SJCRH30 (cell line): ENCODE measurements around the gene OR6P1. TPM values are rescaled to one million over a fixed set of nuclear protein-coding genes. Genes with fewer than 3 reads are reported as not detected.
A peak's percentile ranks its signal among the peaks of the same experiment; 100 is the strongest.

Source experiments
- DNase-seq, 2 experiments: peaks; one replicate each; pipeline ENCODE4 v3.0.0-alpha.2; 2015 to 2020
- H3K27ac ChIP-seq: fragments of 250-450 bp; sonication (Bioruptor Pico); 2 replicates; pipeline ENCODE4 v1.5.1; 2020; ENCODE audit warnings: mild to moderate bottlenecking, moderate library complexity
- H3K27me3 ChIP-seq: fragments of 250-450 bp; sonication (Bioruptor Pico); 2 replicates; pipeline ENCODE4 v1.5.1; 2020; ENCODE audit warnings: mild to moderate bottlenecking, moderate library complexity
- H3K36me3 ChIP-seq: fragments of 250-450 bp; sonication (Bioruptor Pico); 2 replicates; pipeline ENCODE4 v1.5.1; 2020; ENCODE audit warnings: mild to moderate bottlenecking, moderate library complexity
- H3K4me1 ChIP-seq: fragments of 250-450 bp; sonication (Bioruptor Pico); 2 replicates; pipeline ENCODE4 v1.5.1; 2020; ENCODE audit warnings: mild to moderate bottlenecking, moderate library complexity
- H3K4me3 ChIP-seq: fragments of 250-450 bp; sonication (Bioruptor Pico); 2 replicates; pipeline ENCODE4 v1.5.1; 2020; ENCODE audit warnings: mild to moderate bottlenecking, moderate library complexity
- H3K9me3 ChIP-seq: fragments of 250-450 bp; sonication (Bioruptor Pico); replicated peaks from 2 replicates; pipeline ENCODE4 v1.5.1; 2020; ENCODE audit warnings: mild to moderate bottlenecking, moderate library complexity
- total RNA-seq: library from RNA; depleted of rRNA; stranded (reverse); fragments of >200 nt; shearing (Covaris generic); gene quantifications from 2 replicates; pipeline ENCODE4 v1.2.3, GENCODE V29; 2014; rRNA removed

The OR6P1 gene
- total RNA-seq, 1 experiment from 2014 or later: not detected

- Histone ChIP-seq H3K4me3 (no peak overlapping the region), H3K9me3 (no peaks in the 10 kb centered on the region), H3K27ac (no peak overlapping the region), H3K36me3 (no peaks in the 10 kb centered on the region), H3K4me1 (no peaks in the 10 kb centered on the region), H3K27me3 (no peaks in the 10 kb centered on the region)
- DNase-seq: no peak
These were observed 22.8 kb downstream of the OR6P1 start for GRCh38 chr1:158547533-158547932.

DNA sequence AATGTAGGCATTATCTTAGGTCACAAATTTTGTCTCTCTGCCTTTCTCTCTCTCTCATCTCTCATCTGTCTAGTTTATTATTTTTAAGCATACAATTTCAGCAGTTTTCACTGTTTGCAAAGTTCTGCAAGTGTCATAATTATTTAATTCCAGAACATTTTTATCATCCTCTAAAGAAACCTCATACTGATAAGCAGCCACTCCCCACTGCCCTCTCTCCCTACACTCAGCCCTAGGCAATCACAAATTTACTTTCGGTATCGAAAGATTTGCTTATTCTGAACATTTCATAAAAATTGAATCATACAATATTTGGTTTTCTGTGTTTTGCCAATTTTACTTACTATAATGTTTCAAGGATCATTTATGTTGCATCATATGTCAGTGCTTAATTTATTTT, 32.8 kb downstream of the OR6P1 start:
- Histone ChIP-seq H3K9me3 (no peaks in the 10 kb centered on the region), H3K27me3 (no peaks in the 10 kb centered on the region), H3K36me3 (no peaks in the 10 kb centered on the region), H3K27ac (no peak overlapping the region), H3K4me3 (no peak overlapping the region), H3K4me1 (no peaks in the 10 kb centered on the region)
- DNase-seq: no peak

DNA sequence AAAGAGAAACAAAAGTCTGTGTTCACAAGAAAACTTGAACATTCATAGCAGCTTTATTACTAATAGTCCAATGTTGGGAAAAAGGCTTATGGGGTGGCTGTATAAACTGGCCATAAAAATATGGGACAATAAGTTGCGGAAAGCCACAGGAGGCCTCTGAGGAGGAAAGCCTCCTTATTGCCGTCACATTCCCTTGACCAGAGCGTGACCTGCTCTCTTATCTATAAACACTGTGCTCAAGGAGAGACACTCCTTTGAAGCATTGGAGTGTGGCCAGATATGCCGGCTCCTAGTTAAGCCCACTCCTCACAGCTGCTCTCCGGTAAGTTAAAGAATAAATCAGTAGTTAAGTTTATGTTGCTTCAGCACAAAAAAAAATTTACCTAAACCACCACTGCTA, 35.9 kb downstream of the OR6P1 start:
- Histone ChIP-seq H3K4me3 (no peak overlapping the region), H3K27ac (no peak overlapping the region), H3K4me1 (no peaks in the 10 kb centered on the region), H3K36me3 (no peaks in the 10 kb centered on the region), H3K27me3 (no peaks in the 10 kb centered on the region), H3K9me3 (no peaks in the 10 kb centered on the region)
- peak in 1 of 2 experiments; percentile 15 for DNase-seq

GRCh38 chr1:158527190-158527815, 43.1 kb downstream of the OR6P1 start:
- Histone ChIP-seq H3K4me3 (no peak overlapping the region), H3K36me3 (no peaks in the 10 kb centered on the region), H3K4me1 (no peaks in the 10 kb centered on the region), H3K27ac (no peak overlapping the region), H3K27me3 (no peaks in the 10 kb centered on the region), H3K9me3 (no peaks in the 10 kb centered on the region)
- no peak for DNase-seq

- no peaks in the 10 kb centered on the region for H3K27me3 ChIP-seq
- no peak for DNase-seq
- H3K4me3 ChIP-seq: no peak overlapping the region
- no peaks in the 10 kb centered on the region for H3K9me3 ChIP-seq
- no peak overlapping the region for H3K27ac ChIP-seq
- H3K36me3 ChIP-seq: no peaks in the 10 kb centered on the region
- H3K4me1 ChIP-seq: no peaks in the 10 kb centered on the region
These were observed 48.7 kb downstream of the OR6P1 start for GRCh38 chr1:158521666-158522058.

- H3K4me3 ChIP-seq: no peak overlapping the region
- no peak overlapping the region for H3K27ac ChIP-seq
- no peaks in the 10 kb centered on the region for H3K27me3 ChIP-seq
- H3K36me3 ChIP-seq: no peaks in the 10 kb centered on the region
- H3K4me1 ChIP-seq: no peaks in the 10 kb centered on the region
- no peaks in the 10 kb centered on the region for H3K9me3 ChIP-seq
- no peak for DNase-seq
These were observed 49.3 kb downstream of the OR6P1 start for GRCh38 chr1:158520955-158521665.

DNA sequence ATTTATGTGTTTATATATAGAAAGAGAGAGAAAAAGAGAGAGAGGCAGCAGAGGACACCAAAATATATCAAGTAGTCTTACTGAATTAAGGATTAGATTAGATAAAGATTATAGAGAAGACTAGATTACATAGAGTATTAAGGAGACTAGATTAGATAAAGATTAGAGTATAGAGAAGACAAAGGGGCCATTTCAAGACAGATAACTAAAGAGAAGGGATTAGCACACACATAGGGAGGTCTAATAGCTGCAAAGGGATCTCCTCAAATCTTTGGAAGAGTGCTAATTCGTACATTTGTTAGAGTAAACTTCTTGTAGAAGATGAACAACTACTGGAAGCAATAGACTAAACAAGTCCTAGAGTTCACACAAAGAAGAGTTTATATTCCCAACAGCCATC, 50.4 kb downstream of the OR6P1 start:
- H3K27ac ChIP-seq: no peak overlapping the region
- no peaks in the 10 kb centered on the region for H3K9me3 ChIP-seq
- H3K4me1 ChIP-seq: no peaks in the 10 kb centered on the region
- H3K4me3 ChIP-seq: no peak overlapping the region
- no peak for DNase-seq
- H3K36me3 ChIP-seq: no peaks in the 10 kb centered on the region
- no peaks in the 10 kb centered on the region for H3K27me3 ChIP-seq

GRCh38 chr1:158516966-158517365, 53.4 kb downstream of the OR6P1 start:
- no peak for DNase-seq
- H3K4me1 ChIP-seq: no peaks in the 10 kb centered on the region
- no peak overlapping the region for H3K27ac ChIP-seq
- no peaks in the 10 kb centered on the region for H3K36me3 ChIP-seq
- no peak overlapping the region for H3K4me3 ChIP-seq
- H3K27me3 ChIP-seq: no peaks in the 10 kb centered on the region
- H3K9me3 ChIP-seq: no peaks in the 10 kb centered on the region

Other genes starting within 250 kb of the OR6P1 start
- gene CD1B, start 239.0 kb downstream of the OR6P1 start, total RNA-seq: 0.13 TPM in 1 of 2 replicates, not detected in the other
- 0.10 and 0.34 TPM in 2 replicates for gene CD1E, start 216.7 kb downstream of the OR6P1 start, total RNA-seq
- not detected in 2 replicates for gene OR10T2, start 171.1 kb downstream of the OR6P1 start, total RNA-seq
- not detected in 2 replicates for gene OR10K2, start 144.3 kb downstream of the OR6P1 start, total RNA-seq
- not detected in 2 replicates for gene OR10K1, start 108.7 kb downstream of the OR6P1 start, total RNA-seq
- gene OR10R2, start 98.4 kb downstream of the OR6P1 start, total RNA-seq: not detected in 2 replicates
- not detected in 2 replicates for gene OR6Y1, start 16.2 kb downstream of the OR6P1 start, total RNA-seq
- not detected in 2 replicates for gene OR10X1, start 9.3 kb upstream of the OR6P1 start, total RNA-seq
- gene OR10Z1, start 34.7 kb upstream of the OR6P1 start, total RNA-seq: not detected in 2 replicates
- not detected in 2 replicates for gene SPTA1, start 116.1 kb upstream of the OR6P1 start, total RNA-seq
- gene OR6K2, start 130.1 kb upstream of the OR6P1 start, total RNA-seq: not detected in 2 replicates
- gene OR6K3, start 150.1 kb upstream of the OR6P1 start, total RNA-seq: not detected in 2 replicates
- gene OR6K6, start 184.1 kb upstream of the OR6P1 start, total RNA-seq: not detected in 2 replicates
- gene OR6N1, start 201.6 kb upstream of the OR6P1 start, total RNA-seq: not detected in 2 replicates
- gene OR6N2, start 210.6 kb upstream of the OR6P1 start, total RNA-seq: not detected in 2 replicates